Mesenchymal stem cell (in vitro differentiated cells and primary cell): ENCODE measurements around the gene HOXC4.

Experiments used
- DNase-seq: peaks from one replicate; pipeline ENCODE4 v3.0.0-alpha.2; 2013
- H2AFZ ChIP-seq: one replicate; pipeline ENCODE4 v1.6.1; 2013; ENCODE audit warnings: low read depth, mild to moderate bottlenecking, control low read depth, inconsistent platforms, low read length, moderate library complexity
- H2AK5ac ChIP-seq: 2 replicates; pipeline ENCODE4 v1.6.1; 2013; ENCODE audit warnings: low read length, moderate library complexity, mild to moderate bottlenecking, inconsistent platforms; ENCODE audit not compliant: severe bottlenecking
- H2BK120ac ChIP-seq: one replicate; pipeline ENCODE4 v1.6.1; 2013; ENCODE audit warnings: low read depth, mild to moderate bottlenecking, inconsistent platforms, low read length, moderate library complexity
- H2BK12ac ChIP-seq, 2 experiments: one replicate each; pipeline ENCODE4 v1.6.1; 2013; ENCODE audit warnings: inconsistent platforms in 2 of 2, low read length in 2 of 2, mild to moderate bottlenecking in 2 of 2, moderate library complexity in 2 of 2, control low read depth in 1 of 2
- H2BK15ac ChIP-seq: one replicate; pipeline ENCODE4 v1.6.1; 2013; ENCODE audit warnings: mild to moderate bottlenecking, low read depth, inconsistent platforms; ENCODE audit not compliant: poor library complexity, severe bottlenecking
- H2BK5ac ChIP-seq: 2 replicates; pipeline ENCODE4 v1.6.1; 2013; ENCODE audit warnings: low read depth, mild to moderate bottlenecking, low read length, control low read depth, inconsistent platforms; ENCODE audit not compliant: poor library complexity, severe bottlenecking
- H3K14ac ChIP-seq, 2 experiments: one replicate each; pipeline ENCODE4 v1.6.1; 2013; ENCODE audit warnings: inconsistent platforms in 2 of 2, low read length in 2 of 2, control low read depth in 1 of 2, mild to moderate bottlenecking in 1 of 2, moderate library complexity in 1 of 2
- H3K18ac ChIP-seq, 2 experiments: one replicate each; pipeline ENCODE4 v1.6.1; 2013; ENCODE audit warnings: inconsistent platforms in 2 of 2, low read length in 2 of 2, control low read depth in 1 of 2, low read depth in 1 of 2, mild to moderate bottlenecking in 1 of 2
- H3K23ac ChIP-seq, 2 experiments: one replicate each; pipeline ENCODE4 v1.6.1; 2013; ENCODE audit warnings: inconsistent platforms in 2 of 2, low read length in 2 of 2, mild to moderate bottlenecking in 2 of 2, moderate library complexity in 2 of 2, control low read depth in 1 of 2
- H3K27ac ChIP-seq: 2 replicates; pipeline ENCODE4 v1.5.1; 2013; ENCODE audit warnings: mild to moderate bottlenecking, moderate library complexity, low read length, control low read depth, inconsistent platforms; ENCODE audit not compliant: poor library complexity, severe bottlenecking
- H3K27me3 ChIP-seq, 2 experiments: 2 replicates each; pipeline versions ENCODE4 v1.6.1 to v1.7.0; 2013; ENCODE audit warnings: low read length in 2 of 2, mild to moderate bottlenecking in 2 of 2, moderate library complexity in 2 of 2, control low read depth in 1 of 2, inconsistent platforms in 1 of 2; ENCODE audit not compliant: control insufficient read depth in 1 of 2, insufficient read depth in 1 of 2
- H3K36me3 ChIP-seq, 2 experiments: 2 replicates each; pipeline versions ENCODE4 v1.6.1 to v1.7.0; 2013; ENCODE audit warnings: low read length in 2 of 2, control low read depth in 1 of 2, inconsistent platforms in 1 of 2, low read depth in 1 of 2, mild to moderate bottlenecking in 1 of 2; ENCODE audit not compliant: insufficient read depth in 2 of 2, control insufficient read depth in 1 of 2
- H3K4ac ChIP-seq, 2 experiments: one replicate each; pipeline ENCODE4 v1.6.1; 2013; ENCODE audit warnings: inconsistent platforms in 2 of 2, low read length in 2 of 2, mild to moderate bottlenecking in 2 of 2, moderate library complexity in 2 of 2, control low read depth in 1 of 2, low read depth in 1 of 2
- H3K4me1 ChIP-seq: 2 replicates; pipeline ENCODE4 v1.6.1; 2013; ENCODE audit warnings: low read depth, low read length, control low read depth; ENCODE audit not compliant: control insufficient read depth, insufficient read depth
- H3K4me2 ChIP-seq: 2 replicates; pipeline ENCODE4 v1.6.1; 2013; ENCODE audit warnings: low read length, mild to moderate bottlenecking, inconsistent platforms; ENCODE audit not compliant: poor library complexity, severe bottlenecking
- H3K4me3 ChIP-seq, 2 experiments: 2 replicates each; pipeline versions ENCODE4 v1.5.1 to v1.7.0; 2013; ENCODE audit warnings: low read length in 2 of 2, mild to moderate bottlenecking in 2 of 2, control low read depth in 1 of 2, low read depth in 1 of 2; ENCODE audit not compliant: insufficient read depth in 1 of 2
- H3K79me1 ChIP-seq: replicated peaks from 2 replicates; pipeline ENCODE4 v1.6.1; 2013; ENCODE audit warnings: mild to moderate bottlenecking, control low read depth, low read length, inconsistent platforms; ENCODE audit not compliant: poor library complexity, severe bottlenecking
- H3K9ac ChIP-seq: 2 replicates; pipeline ENCODE4 v1.7.0; 2013; ENCODE audit warnings: mild to moderate bottlenecking, low read length, moderate library complexity
- H3K9me3 ChIP-seq: 2 replicates; pipeline ENCODE4 v1.7.0; 2013; ENCODE audit warnings: mild to moderate bottlenecking, low read length; ENCODE audit not compliant: control insufficient read depth
- H4K8ac ChIP-seq: one replicate; pipeline ENCODE4 v1.6.1; 2013; ENCODE audit warnings: inconsistent platforms, mild to moderate bottlenecking, low read length, moderate library complexity
- H4K91ac ChIP-seq: one replicate; pipeline ENCODE4 v1.6.1; 2013; ENCODE audit warnings: mild to moderate bottlenecking, low read length, inconsistent platforms
- WGBS: methylation state at CpG from one replicate; pipeline ENCODE4 v1.1.7; 2013; ENCODE audit warnings: mixed read lengths; 5-methylcytosine and 5-hydroxymethylcytosine counted together

HOXC4 gene

GRCh38 chr12:54032086-54032619, 21.5 kb upstream of the HOXC4 start:
- no peak overlapping the region for H2BK15ac ChIP-seq
- peak overlapping the region; percentile 96 for H3K9ac ChIP-seq
- H3K4me1 ChIP-seq, result peaks cover 47% of the 10 kb centered on the region
- H3K27me3 ChIP-seq, result no peaks in the 10 kb centered on the region
- peaks cover 13% of the 10 kb centered on the region for H3K79me1 ChIP-seq
- no peak for DNase-seq
- H3K9me3 ChIP-seq, result no peaks in the 10 kb centered on the region
- peak overlapping the region in 1 of 2 experiments; percentile 11 for H2BK12ac ChIP-seq
- H4K8ac ChIP-seq, result peak overlapping the region; percentile 21
- H3K27ac ChIP-seq, result peak overlapping the region; percentile 20
- H3K4ac ChIP-seq, result peak overlapping the region in 1 of 2 experiments; percentile 52
- no peak overlapping the region for H3K4me2 ChIP-seq
- peaks cover 7 to 22% of the 10 kb centered on the region in 2 experiments for H3K36me3 ChIP-seq
- no peak overlapping the region for H3K14ac ChIP-seq
- H2BK120ac ChIP-seq, result no peak overlapping the region
- peak overlapping the region; percentile 2 for H4K91ac ChIP-seq
- no peak overlapping the region for H3K23ac ChIP-seq
- H2AK5ac ChIP-seq, result peak overlapping the region; percentile 42
- H3K4me3 ChIP-seq, result peak overlapping the region in 1 of 2 experiments; percentile 86
- no peak overlapping the region for H2AFZ ChIP-seq
- WGBS, result 51% methylated on average over 6 of the region's 6 CpGs
- peak overlapping the region in 1 of 2 experiments; percentile 33 for H3K18ac ChIP-seq
- H2BK5ac ChIP-seq, result no peak overlapping the region

- Histone ChIP-seq H2BK12ac (peak within 1 kb of the TSS in 1 of 2 experiments; percentile 21), H3K79me1 (peaks cover 16% of the 10 kb centered on the region), H3K27me3 (no peaks in the 10 kb centered on the region), H2BK15ac (peak within 1 kb of the TSS; percentile 36), H2AFZ (no peak within 1 kb of the TSS), H2AK5ac (peak within 1 kb of the TSS; percentile 42), H3K18ac (peak within 1 kb of the TSS; percentile 69 to 73), H3K23ac (peak within 1 kb of the TSS; percentile 67 to 99), H3K4me3 (peak within 1 kb of the TSS; percentile 44 to 86), H2BK5ac (no peak within 1 kb of the TSS), H3K4me1 (peaks cover 46% of the 10 kb centered on the region), H3K36me3 (peaks cover 7 to 21% of the 10 kb centered on the region in 2 experiments), H3K4me2 (peak within 1 kb of the TSS; percentile 84), H4K91ac (peak within 1 kb of the TSS; percentile 2), H4K8ac (peak within 1 kb of the TSS; percentile 24), H3K9ac (peak within 1 kb of the TSS; percentile 96), H2BK120ac (no peak within 1 kb of the TSS), H3K14ac (no peak within 1 kb of the TSS), H3K4ac (peak within 1 kb of the TSS; percentile 26 to 52), H3K9me3 (no peaks in the 10 kb centered on the region), H3K27ac (peak within 1 kb of the TSS; percentile 45)
- DNase-seq, result peak; percentile 82
- 10% methylated on average over 12 of the region's 12 CpGs for WGBS
Measured at GRCh38 chr12:54032627-54033100, 21.0 kb upstream of the HOXC4 start, which contains the start of gene HOXC5. TSS of gene HOXC5 (plus strand) at chr12:54033050. CDS start at chr12:54033123, 73 bp downstream.

GRCh38 chr12:54033106-54033979, 20.3 kb upstream of the HOXC4 start:
- peak overlapping the region; percentile 96 for H3K9ac ChIP-seq
- peak overlapping the region; percentile 67 to 99 for H3K23ac ChIP-seq
- H4K8ac ChIP-seq, result peak overlapping the region; percentile 24
- H2BK5ac ChIP-seq, result no peak overlapping the region
- peak overlapping the region in 1 of 2 experiments; percentile 26 for H3K4ac ChIP-seq
- no peaks in the 10 kb centered on the region for H3K9me3 ChIP-seq
- peaks cover 7 to 21% of the 10 kb centered on the region in 2 experiments for H3K36me3 ChIP-seq
- peaks cover 0 to 4% of the 10 kb centered on the region in 2 experiments for H3K27me3 ChIP-seq
- no peak overlapping the region for H3K14ac ChIP-seq
- no peak overlapping the region for H2BK120ac ChIP-seq
- H3K27ac ChIP-seq, result peak overlapping the region; percentile 45
- H3K4me1 ChIP-seq, result peaks cover 46% of the 10 kb centered on the region
- H2BK12ac ChIP-seq, result peak overlapping the region in 1 of 2 experiments; percentile 21
- peak; percentile 65 for DNase-seq
- H3K4me2 ChIP-seq, result peak overlapping the region; percentile 84
- 4% methylated on average over 48 of the region's 61 CpGs for WGBS
- H3K18ac ChIP-seq, result peak overlapping the region; percentile 69 to 73
- H2AFZ ChIP-seq, result no peak overlapping the region
- peak overlapping the region; percentile 44 to 78 for H3K4me3 ChIP-seq
- H3K79me1 ChIP-seq, result peaks cover 21% of the 10 kb centered on the region
- H2AK5ac ChIP-seq, result no peak overlapping the region
- H4K91ac ChIP-seq, result no peak overlapping the region
- H2BK15ac ChIP-seq, result peak overlapping the region; percentile 36
